GM23338 (cell line): ENCODE measurements around the gene TSPEAR.
A peak's percentile ranks its signal among the peaks of the same experiment; 100 is the strongest.

Source experiments
- CREB1 ChIP-seq: fragments of 250-450 bp; sonication (Bioruptor Pico); IDR thresholded peaks from 2 replicates; pipeline ENCODE4 v1.5.0; 2020; ENCODE audit warnings: low read depth, mild to moderate bottlenecking, moderate library complexity
- EZH2 ChIP-seq: fragments of 200-600 bp; sonication (generic); IDR thresholded peaks from one replicate; pipeline ENCODE4 v1.8.0; 2017; ENCODE audit warnings: antibody characterized with exemption, mild to moderate bottlenecking, low read depth; ENCODE audit not compliant: unreplicated experiment
- EZH2phosphoT487 ChIP-seq: fragments of 200-600 bp; sonication (generic); IDR thresholded peaks from one replicate; pipeline ENCODE4 v1.8.1; 2018; ENCODE audit warnings: antibody characterized with exemption; ENCODE audit not compliant: unreplicated experiment
- ZNF462 ChIP-seq: fragments of 250-450 bp; sonication (Bioruptor Pico); IDR thresholded peaks from 2 replicates; pipeline ENCODE4 v1.5.0; 2020; ENCODE audit warnings: mild to moderate bottlenecking, moderate library complexity
- TF ChIP-seq, protein P1 (sequence below), 2 experiments: fragments of 200-600 bp in 1 of 2; sonication (generic) in 1 of 2; conservative IDR thresholded peaks; 2 replicates each; pipeline versions ENCODE4 v1.5.1 to v1.6.1; 2016 to 2017; ENCODE audit warnings: antibody characterized with exemption in 2 of 2, low read depth in 2 of 2, mild to moderate bottlenecking in 2 of 2, moderate library complexity in 1 of 2

DNA sequence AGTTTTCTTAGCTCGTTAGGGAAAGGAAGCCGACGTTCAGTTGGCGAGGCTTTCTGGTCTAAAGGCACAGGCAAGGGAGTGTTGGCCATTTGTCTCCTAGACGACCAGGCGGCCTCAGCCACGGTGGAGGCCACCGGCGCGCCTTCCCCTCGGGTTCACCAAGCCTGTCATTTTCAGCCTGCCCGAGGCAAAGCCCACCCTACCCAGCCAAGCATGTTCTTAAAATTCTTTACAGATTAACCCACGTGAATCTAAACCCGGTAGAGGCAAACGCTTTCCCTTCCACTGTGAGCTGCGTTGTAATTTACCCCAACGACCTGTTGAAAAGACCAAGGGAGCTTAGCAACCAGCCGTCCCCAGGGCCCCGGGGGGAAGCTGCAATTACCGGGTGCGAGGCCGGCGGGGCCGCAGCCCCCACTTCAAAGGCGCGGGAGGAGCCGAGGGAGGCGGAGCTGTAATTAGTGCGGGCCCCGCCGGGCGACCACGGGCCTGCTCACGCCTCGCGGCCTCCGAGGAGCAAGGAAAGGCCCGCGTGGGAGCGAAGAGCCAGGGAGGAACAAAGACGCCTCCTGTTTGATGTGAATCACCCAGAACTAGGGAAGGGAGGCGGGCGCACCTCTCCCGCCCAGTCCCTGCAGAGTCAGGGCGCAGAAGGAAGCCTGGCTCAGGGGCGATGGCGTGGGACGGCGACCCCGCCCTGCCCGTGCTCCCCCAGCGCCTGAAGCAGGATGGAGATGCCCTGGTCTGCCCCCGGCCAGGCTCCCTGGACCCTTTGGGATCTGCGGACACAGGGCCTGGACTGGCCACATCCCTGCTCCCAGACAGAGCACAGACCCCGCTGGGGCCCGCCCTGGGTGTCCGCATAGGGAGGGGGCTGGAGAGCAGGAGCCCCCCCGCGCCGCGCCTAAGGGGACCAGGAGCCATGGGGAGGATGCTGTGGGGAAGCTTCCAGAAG lies 12.1 kb upstream of the TSPEAR start:
- no peak for TF ChIP-seq ZNF462 (CRISPR knock-in tag)
- TF ChIP-seq, protein P1, sequence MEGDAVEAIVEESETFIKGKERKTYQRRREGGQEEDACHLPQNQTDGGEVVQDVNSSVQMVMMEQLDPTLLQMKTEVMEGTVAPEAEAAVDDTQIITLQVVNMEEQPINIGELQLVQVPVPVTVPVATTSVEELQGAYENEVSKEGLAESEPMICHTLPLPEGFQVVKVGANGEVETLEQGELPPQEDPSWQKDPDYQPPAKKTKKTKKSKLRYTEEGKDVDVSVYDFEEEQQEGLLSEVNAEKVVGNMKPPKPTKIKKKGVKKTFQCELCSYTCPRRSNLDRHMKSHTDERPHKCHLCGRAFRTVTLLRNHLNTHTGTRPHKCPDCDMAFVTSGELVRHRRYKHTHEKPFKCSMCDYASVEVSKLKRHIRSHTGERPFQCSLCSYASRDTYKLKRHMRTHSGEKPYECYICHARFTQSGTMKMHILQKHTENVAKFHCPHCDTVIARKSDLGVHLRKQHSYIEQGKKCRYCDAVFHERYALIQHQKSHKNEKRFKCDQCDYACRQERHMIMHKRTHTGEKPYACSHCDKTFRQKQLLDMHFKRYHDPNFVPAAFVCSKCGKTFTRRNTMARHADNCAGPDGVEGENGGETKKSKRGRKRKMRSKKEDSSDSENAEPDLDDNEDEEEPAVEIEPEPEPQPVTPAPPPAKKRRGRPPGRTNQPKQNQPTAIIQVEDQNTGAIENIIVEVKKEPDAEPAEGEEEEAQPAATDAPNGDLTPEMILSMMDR (conservative IDR thresholded peaks at IDR 0.05; ENCODE audit: low read depth in 2 of 2), result no peak
- no peak for TF ChIP-seq EZH2phosphoT487
- TF ChIP-seq EZH2, result peak; percentile 35
- TF ChIP-seq CREB1 (CRISPR knock-in tag), result no peak
